ENCODE measurements around the gene MMP15. TPM values are rescaled to one million over a fixed set of nuclear protein-coding genes. Genes with fewer than 3 reads are reported as not detected.

The MMP15 gene
- total RNA-seq, 2 donors from 2014 or later = 0.19 to 0.29 TPM

DNA sequence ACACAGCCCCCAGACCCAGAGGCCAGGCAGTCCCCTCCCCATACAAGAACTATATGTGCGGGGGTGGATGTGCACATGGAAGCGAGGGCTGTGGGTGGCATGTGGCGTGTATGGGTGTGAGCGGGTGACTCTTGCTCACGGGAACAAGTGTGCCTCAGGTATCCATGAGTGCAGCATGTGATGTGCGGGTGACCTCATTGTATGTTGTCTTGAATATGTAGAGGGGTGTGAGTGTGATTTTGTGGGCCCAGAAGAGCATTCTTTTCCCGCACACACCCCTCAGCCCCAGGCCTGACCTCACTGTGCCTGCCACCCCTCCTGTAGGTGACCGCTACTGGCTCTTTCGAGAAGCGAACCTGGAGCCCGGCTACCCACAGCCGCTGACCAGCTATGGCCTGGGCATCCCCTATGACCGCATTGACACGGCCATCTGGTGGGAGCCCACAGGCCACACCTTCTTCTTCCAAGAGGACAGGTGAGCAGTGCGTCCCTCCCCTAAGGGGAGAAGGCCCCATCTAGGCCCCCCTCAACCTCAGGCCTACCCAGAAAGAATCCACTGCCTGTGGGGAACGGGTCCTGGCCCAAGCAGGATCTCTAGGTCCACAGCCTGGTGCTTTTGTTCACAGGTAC is 17.4 kb downstream of the MMP15 start:
- no peak for ATAC-seq (replicated peaks)
- no peaks in the 10 kb centered on the region for H3K4me1 Mint-ChIP-seq
- H3K4me3 Mint-ChIP-seq = no peak overlapping the region
- H3K27ac Mint-ChIP-seq = no peak overlapping the region
- H3K27me3 Mint-ChIP-seq = no peaks in the 10 kb centered on the region
- H3K9me3 Mint-ChIP-seq = no peaks in the 10 kb centered on the region
- no peaks in the 10 kb centered on the region for H3K36me3 Mint-ChIP-seq (ENCODE audit: low read depth)

DNA sequence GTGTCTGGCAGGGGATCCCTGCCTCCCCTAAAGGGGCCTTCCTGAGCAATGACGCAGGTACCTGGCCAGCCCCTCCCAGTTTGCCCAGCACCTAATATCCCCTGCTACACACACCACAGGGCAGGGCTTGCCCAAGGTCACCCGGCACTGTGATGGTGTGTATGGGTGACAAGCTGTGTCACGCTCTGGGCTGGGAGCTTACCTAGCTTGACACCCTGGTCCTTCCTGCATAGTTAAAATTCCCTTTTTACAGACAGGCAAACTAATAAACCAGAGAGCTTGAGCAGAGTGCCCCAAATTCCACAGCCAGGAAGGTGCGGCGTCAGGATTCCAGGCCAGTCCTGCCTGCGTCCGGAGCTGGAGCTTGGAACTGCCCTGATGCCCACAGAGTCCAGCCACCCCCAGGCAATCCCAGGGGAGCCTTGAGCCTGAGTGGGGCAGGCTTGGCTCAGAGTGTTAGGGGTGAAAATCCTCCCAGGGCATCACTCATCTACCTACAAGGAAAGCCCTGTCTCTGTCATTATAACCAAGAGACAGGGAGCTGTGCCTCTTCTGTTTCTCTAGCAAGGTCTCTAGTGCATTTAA is 18.1 kb downstream of the MMP15 start:
- Mint-ChIP-seq H3K4me3 (no peak overlapping the region), H3K4me1 (no peaks in the 10 kb centered on the region), H3K27ac (no peak overlapping the region)

DNA sequence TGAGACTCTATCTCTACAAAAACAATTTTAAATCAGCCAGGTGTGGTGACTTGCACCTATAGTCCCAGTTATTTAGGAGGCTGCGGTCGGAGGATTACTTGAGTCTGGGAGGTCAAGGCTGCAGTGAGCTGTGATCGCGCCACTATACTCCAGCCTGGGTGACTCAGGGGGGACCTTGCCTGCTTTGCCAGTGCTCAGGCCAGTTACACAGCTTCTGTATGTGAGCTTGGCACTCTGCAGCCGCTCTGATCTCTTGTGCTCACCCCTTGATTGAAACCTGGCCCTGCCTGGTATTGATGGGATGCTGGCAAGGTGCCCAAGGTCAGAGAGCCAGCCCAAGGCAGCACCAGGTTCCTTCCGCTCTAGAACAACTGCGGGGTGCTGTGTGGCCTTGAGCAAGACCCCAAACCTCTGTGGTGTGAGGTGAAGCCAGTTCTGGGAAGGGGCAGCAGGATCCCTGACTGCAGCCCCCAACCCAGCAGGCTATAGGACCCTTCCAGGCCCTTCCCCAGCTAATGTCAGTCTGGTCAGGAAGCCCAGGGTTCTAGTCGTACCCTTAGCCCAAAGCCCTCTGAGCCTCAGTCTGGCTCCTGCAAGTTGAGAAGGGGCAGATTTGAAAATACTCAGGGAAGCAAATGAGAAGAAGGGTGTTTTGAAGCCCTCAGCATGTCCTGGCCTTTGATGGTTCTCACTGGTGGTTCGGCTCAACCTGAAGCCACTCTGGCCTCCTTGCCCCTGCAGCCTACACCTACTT is 18.9 kb downstream of the MMP15 start:
- no peaks in the 10 kb centered on the region for H3K27me3 Mint-ChIP-seq
- no peak overlapping the region for H3K4me3 Mint-ChIP-seq
- no peaks in the 10 kb centered on the region for H3K9me3 Mint-ChIP-seq
- no peak overlapping the region for H3K27ac Mint-ChIP-seq
- no peaks in the 10 kb centered on the region for H3K4me1 Mint-ChIP-seq
- H3K36me3 Mint-ChIP-seq (ENCODE audit: low read depth) = no peaks in the 10 kb centered on the region
- ATAC-seq (replicated peaks) = no peak

More for the DNA sequence above, 18.1 kb downstream of the MMP15 start:
- Mint-ChIP-seq H3K27me3 (no peaks in the 10 kb centered on the region), H3K9me3 (no peaks in the 10 kb centered on the region), H3K36me3 (ENCODE audit: low read depth) (no peaks in the 10 kb centered on the region)
- ATAC-seq (replicated peaks) = no peak

DNA sequence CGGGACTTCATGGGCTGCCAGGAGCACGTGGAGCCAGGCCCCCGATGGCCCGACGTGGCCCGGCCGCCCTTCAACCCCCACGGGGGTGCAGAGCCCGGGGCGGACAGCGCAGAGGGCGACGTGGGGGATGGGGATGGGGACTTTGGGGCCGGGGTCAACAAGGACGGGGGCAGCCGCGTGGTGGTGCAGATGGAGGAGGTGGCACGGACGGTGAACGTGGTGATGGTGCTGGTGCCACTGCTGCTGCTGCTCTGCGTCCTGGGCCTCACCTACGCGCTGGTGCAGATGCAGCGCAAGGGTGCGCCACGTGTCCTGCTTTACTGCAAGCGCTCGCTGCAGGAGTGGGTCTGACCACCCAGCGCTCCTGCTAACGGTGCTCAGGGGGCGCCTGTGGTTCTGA is 19.5 kb downstream of the MMP15 start:
- no peaks in the 10 kb centered on the region for H3K4me1 Mint-ChIP-seq
- no peaks in the 10 kb centered on the region for H3K9me3 Mint-ChIP-seq
- H3K36me3 Mint-ChIP-seq (ENCODE audit: low read depth) = no peaks in the 10 kb centered on the region
- H3K4me3 Mint-ChIP-seq = no peak overlapping the region
- ATAC-seq (replicated peaks) = no peak
- H3K27ac Mint-ChIP-seq = no peak overlapping the region
- H3K27me3 Mint-ChIP-seq = no peaks in the 10 kb centered on the region

DNA sequence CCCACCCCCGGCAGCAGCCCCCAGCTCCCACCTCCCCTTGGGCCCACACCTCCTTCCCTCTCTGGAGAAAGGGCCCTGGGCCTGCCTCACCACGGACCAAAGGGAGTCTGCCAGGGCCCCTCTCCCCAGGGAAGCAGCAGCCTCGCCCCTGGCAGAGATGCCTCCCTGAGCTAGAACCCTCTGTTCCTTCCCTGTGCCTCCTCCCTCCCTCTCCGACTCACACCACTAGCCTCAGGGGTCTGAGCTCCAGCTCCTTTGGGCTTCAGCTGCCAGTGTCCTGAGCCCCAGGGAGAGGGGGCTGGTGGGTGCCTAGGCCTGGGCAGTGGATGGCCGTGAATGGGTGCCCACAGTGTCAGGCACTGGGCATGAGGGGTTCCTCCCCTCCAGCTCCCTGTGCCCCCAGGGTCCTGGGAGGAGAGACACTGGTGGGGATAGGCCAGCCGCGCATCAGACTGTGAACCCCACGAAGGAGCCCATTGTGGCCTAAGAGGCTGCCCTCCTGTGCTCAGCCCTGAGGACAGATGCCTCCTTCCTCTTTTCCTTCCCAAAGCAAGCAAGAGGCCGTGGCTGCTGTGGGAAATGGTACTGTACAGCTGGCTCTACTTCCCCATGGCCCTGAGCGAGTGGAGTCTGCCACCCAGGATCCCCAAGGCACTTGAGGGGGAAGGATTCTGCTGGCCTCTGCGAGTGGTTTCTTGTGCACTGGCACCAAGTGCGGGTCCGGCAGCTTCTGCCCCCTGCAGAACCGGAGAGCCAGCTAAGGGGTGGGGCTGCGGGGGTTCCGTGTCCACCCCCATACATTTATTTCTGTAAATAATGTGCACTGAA is 20.7 kb downstream of the MMP15 start:
- no peaks in the 10 kb centered on the region for H3K36me3 Mint-ChIP-seq (ENCODE audit: low read depth)
- no peaks in the 10 kb centered on the region for H3K9me3 Mint-ChIP-seq
- H3K27ac Mint-ChIP-seq = no peak overlapping the region
- ATAC-seq (replicated peaks) = no peak
- no peaks in the 10 kb centered on the region for H3K27me3 Mint-ChIP-seq
- H3K4me3 Mint-ChIP-seq = no peak overlapping the region
- no peaks in the 10 kb centered on the region for H3K4me1 Mint-ChIP-seq

DNA sequence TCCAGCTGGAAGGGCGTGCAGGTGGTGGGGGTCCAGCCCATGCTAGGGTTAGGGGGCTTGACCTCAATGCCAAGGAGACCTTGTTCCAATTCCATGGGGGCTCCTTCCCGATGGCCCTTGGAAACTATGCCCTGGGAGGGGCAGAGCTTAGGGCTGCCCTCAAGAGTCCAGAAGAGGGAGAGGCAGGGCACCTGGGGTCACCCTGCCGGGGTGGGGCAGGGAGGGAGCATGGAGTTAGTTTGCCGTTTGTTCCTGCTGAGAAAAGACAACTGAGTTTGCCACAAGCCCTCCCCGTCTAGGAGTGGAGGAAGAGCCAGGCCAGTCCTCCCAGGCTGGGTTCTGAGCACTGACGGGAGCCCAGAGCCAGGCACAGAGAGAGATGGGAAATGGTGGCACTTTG is 21.4 kb downstream of the MMP15 start:
- ATAC-seq (replicated peaks) = no peak
- H3K4me1 Mint-ChIP-seq = no peaks in the 10 kb centered on the region
- no peaks in the 10 kb centered on the region for H3K36me3 Mint-ChIP-seq (ENCODE audit: low read depth)
- no peak overlapping the region for H3K27ac Mint-ChIP-seq
- no peaks in the 10 kb centered on the region for H3K27me3 Mint-ChIP-seq
- H3K4me3 Mint-ChIP-seq = no peak overlapping the region
- no peaks in the 10 kb centered on the region for H3K9me3 Mint-ChIP-seq

DNA sequence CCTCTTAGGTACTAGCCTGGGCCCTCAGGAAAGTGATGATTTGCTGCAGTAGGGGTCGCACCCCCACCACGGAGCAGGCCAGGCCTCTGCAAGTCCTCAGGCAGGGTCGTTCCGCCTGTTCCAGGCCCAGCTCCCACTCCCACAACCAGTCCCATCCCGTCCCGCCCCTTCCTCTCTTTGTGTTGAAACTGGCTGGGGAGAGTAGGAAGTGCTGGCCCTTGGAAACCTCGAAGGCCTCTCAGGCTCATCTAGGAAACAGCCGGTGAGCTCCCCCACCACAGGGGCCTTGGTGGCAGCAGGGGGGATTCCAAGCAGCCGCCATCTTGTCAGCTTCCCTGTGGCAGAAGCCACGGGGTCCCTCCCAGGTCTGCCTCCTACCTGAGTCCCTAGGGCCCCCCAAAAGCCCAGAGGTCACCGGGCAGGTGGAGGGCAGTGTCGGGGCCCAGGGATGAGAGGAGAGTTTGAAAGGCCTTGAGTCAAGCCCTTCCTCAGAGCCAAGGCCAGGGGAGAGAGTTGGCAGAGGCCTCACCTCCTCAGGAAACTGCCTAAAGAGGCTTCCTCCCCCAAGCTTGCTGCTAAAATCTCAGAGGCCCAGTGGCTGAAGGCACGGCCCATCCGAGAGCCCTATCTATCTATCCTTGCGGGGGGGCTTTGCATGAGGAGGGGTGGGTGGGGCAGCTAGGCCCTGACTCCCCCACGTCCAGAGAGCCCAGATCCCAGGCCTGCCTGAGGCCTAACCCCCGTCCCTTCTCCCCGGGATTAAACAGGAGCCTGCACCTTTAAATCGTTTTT is 22.2 kb downstream of the MMP15 start:
- H3K27ac Mint-ChIP-seq = no peak overlapping the region
- H3K4me3 Mint-ChIP-seq = no peak overlapping the region
- no peaks in the 10 kb centered on the region for H3K9me3 Mint-ChIP-seq
- no peaks in the 10 kb centered on the region for H3K36me3 Mint-ChIP-seq (ENCODE audit: low read depth)
- H3K27me3 Mint-ChIP-seq = no peaks in the 10 kb centered on the region
- no peaks in the 10 kb centered on the region for H3K4me1 Mint-ChIP-seq
- ATAC-seq (replicated peaks) = no peak

DNA sequence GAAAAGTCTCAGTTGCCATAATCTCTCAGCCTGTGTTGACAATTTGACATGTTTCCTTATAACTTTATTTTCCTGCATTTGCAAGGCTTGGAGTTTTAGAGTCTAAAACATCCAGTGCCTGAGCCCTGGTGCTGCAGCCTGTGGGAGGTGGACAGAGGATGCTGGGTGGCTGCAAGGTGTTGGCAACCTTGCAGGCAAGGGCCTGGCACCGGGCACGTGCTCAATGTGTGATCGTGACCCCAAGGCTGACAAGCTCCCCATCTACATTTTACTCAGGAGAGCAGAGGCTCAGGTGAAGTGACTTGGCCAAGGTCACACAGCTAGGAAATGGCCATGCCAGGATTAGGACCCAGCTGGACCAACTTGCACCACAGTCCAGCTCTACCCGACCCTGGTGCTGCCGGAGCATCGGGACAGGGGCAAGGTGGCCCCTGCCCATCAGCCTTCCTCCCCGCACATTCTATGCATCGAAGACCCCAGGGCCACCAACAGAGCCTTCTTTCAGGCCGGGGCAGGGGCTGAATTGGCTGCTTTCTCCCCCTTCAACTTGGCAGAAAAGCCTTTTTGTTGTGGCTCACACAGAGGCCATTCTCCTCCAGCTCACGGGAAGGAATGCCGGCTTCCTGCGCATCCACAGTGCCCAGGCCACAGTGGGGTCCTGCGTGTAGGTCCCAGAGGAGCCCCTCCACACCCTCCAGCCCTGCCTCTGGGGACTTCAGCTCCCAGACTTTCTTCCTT is 23.1 kb downstream of the MMP15 start:
- no peaks in the 10 kb centered on the region for H3K27me3 Mint-ChIP-seq
- no peak for ATAC-seq (replicated peaks)

DNA sequence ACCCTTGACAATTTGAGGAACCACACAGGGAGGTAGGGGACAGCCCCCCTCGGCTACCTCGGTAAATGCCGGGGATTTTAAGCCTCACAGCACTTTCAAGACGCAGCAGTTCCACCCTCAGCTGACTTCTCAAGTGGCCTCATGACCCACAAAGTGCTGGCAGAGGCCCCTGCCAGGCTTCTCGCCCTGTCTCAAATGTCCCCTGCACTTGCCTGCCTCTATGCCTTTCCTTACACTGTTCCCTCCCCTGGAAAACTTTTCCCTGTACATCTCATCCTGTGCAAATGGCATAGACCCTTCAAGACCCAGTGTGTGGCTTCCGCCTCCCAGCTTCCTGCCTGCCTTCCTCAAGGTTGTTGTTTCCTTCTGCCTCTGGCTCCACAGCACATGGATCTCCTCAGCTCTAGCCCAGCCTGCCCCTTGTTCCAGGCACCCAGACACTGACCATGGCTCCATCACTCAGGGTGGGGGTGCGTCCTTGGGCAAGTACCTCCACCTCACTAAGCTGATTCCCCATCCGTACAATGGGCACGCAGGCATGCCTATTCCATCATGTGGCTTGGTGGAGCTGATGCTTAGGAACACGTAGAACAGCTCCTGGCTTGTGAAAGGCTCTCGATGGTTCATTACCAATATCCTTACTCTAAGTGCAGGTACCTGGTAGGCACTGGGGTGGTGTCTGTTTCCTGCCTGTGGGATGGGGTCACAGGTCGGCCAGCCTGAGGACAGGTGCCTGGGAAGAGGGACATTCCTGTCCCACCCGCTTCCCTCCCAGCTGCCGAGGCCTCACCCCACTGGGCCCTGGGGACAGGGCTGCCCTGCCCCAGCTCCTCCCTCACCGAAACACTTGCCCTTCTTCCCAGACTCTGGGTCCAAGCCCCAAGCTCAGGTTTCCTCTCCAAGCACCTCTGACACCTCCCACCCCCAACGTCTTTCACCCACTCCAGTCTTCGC is 24.0 kb downstream of the MMP15 start:
- no peak overlapping the region for H3K27ac Mint-ChIP-seq
- H3K4me3 Mint-ChIP-seq = no peak overlapping the region
- H3K36me3 Mint-ChIP-seq (ENCODE audit: low read depth) = no peaks in the 10 kb centered on the region
- ATAC-seq (replicated peaks) = no peak
- H3K27me3 Mint-ChIP-seq = no peaks in the 10 kb centered on the region
- no peaks in the 10 kb centered on the region for H3K4me1 Mint-ChIP-seq
- no peaks in the 10 kb centered on the region for H3K9me3 Mint-ChIP-seq

More for the DNA sequence above, 23.1 kb downstream of the MMP15 start:
- Mint-ChIP-seq H3K36me3 (ENCODE audit: low read depth) (no peaks in the 10 kb centered on the region), H3K27ac (no peak overlapping the region), H3K4me1 (no peaks in the 10 kb centered on the region), H3K4me3 (no peak overlapping the region), H3K9me3 (no peaks in the 10 kb centered on the region)

DNA sequence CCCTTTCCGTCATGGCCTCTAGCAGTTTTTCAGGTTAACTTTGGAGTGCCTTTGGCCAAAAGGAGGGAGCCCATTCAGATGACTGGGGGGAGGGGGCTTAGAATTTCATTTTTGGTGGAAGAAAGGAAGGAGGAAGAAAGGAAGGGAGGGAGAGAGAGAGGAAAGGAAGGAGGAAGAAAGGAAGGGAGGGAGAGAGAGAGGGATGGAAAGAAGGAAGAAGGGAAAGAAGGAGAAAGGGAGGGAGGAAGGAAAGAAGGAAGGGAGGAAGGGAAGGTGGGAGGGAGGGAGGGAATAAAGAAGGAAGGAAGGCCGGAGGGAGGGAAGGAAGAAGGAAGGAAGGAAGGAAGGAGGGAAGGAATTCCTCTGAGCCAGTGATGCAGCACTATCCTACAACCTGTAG is 25.7 kb downstream of the MMP15 start:
- H3K27ac Mint-ChIP-seq = no peak overlapping the region
- H3K27me3 Mint-ChIP-seq = no peaks in the 10 kb centered on the region
- no peaks in the 10 kb centered on the region for H3K36me3 Mint-ChIP-seq (ENCODE audit: low read depth)
- H3K4me3 Mint-ChIP-seq = no peak overlapping the region
- no peaks in the 10 kb centered on the region for H3K9me3 Mint-ChIP-seq
- ATAC-seq (replicated peaks) = no peak
- no peaks in the 10 kb centered on the region for H3K4me1 Mint-ChIP-seq

DNA sequence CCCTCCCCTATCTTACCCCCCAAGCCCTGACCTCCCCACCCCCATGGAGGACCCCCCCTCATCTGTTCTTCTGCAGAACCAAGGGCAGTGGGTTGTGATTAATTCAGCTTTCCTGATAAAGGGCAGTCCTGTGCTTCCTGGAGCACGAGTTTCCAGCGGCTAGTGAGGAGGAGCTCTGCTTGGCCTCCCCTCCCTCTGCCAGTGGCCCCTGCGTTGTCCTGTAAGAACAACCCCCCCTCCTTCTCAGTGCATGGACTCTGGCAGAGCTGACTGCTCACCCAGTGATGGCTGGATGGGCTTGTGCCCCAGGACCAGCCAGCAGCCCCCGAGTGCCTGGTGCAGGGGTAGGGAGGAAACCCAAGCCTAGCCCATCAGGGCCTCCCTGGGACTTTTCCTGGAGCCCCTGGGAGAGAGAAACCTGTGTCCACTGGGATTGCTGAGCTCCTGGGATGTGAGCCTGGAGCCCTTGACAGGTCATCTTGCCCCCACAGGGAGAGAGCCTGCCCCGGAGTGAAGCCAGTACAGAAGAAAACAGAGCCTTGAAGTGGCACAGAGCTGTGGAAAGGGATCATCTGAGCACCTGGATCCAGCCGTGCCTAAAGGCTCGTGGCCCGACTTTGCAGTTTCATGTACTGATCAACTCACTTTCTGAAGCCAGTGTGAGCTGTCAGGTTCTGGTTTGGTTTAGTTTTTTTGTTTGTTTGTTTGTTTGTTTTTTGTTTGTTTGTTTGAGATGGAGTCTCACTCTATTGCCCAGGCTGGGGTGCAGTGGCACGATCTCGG is 26.5 kb downstream of the MMP15 start:
- Mint-ChIP-seq H3K9me3 (no peaks in the 10 kb centered on the region), H3K27me3 (no peaks in the 10 kb centered on the region), H3K4me3 (no peak overlapping the region), H3K4me1 (no peaks in the 10 kb centered on the region), H3K27ac (no peak overlapping the region), H3K36me3 (ENCODE audit: low read depth) (no peaks in the 10 kb centered on the region)
- no peak for ATAC-seq (replicated peaks)

DNA sequence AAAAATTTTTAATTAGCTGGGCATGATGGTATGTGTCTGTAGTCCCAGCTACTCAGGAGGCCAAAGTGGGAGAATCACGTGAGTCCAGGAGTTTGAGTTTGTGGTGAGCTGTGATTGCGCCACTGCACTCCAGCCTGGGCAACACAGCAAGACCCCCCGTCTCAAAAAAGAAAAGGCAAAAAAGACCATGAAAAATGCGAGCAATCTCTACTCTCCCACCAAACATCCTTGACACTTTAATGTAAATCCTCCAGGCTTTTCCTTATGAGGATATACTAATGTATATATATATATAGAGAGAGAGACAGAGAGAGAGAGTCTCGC is 28.1 kb downstream of the MMP15 start:
- Mint-ChIP-seq H3K4me1 (no peaks in the 10 kb centered on the region), H3K27me3 (no peaks in the 10 kb centered on the region), H3K36me3 (ENCODE audit: low read depth) (no peaks in the 10 kb centered on the region), H3K27ac (no peak overlapping the region), H3K9me3 (no peaks in the 10 kb centered on the region), H3K4me3 (no peak overlapping the region)
- ATAC-seq (replicated peaks) = no peak
